ENCODE results near the gene ZNF398.

ZNF398 gene

DNA sequence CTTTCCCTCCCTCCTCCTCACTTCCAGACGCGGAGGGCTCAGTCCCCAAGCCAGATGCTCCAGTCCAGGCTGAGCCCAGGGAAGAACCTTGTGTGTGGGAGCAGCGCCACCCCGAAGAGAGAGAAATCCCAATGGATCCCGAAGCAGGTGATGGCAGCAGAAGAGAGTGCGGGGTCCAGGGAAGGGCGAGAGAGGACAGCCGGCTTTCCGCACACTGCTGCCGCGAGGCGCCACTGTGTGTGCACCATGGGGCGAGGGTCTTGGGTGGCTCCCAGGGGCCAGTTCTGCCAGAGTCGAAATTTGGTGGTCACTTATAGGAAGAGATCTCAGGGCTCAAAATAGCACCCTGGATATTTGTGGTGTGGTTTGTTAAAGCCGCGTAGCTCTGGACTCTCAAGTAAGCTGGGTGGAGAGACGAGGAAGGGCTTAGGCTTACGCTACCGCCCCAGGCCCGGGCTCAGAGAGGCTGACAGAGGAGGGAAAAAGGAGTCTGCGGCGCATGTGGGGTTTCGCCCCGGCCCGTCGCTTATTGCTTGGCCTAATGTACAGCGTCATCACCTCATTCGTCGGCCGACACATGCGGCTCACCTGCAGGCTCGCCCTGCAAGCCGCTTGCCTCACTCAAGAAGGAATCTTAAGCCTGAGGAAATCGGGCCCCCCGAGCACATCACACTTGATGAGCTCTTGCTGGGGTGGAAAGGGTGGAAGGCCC is 60.2 kb downstream of the ZNF398 start:
- H3K9me2 ChIP-seq (replicated peaks; ENCODE audit: insufficient read depth, low read length), result no peaks in the 10 kb centered on the region
- 0 out of 2 replicates have a peak, but pooled peaks cover 4% of the 10 kb centered on the region for H3K36me3 ChIP-seq (ENCODE audit: low read length)
- H3K27ac ChIP-seq (ENCODE audit: low read depth, low read length), result no peak overlapping the region
- H3K27me3 ChIP-seq (ENCODE audit: low read length), result no peaks in the 10 kb centered on the region
- no peak for TF ChIP-seq CTCF (IDR thresholded peaks at IDR 0.05; ENCODE audit: insufficient read depth, low read length, poor library complexity, severe bottlenecking)
- no peak for TF ChIP-seq EZH2phosphoT487 (conservative IDR thresholded peaks at IDR 0.05; ENCODE audit: low read length)
- no peak overlapping the region for H3K9ac ChIP-seq (ENCODE audit: low read length)
- no peaks in the 10 kb centered on the region for H4K20me1 ChIP-seq (ENCODE audit: low read depth, low read length)
- no peaks in the 10 kb centered on the region for H3K79me2 ChIP-seq (ENCODE audit: insufficient read depth, low read length)
- H3K9me3 ChIP-seq (ENCODE audit: insufficient read depth, low read length), result no peaks in the 10 kb centered on the region
- no peak overlapping the region for H3K4me2 ChIP-seq (ENCODE audit: low read depth, low read length, poor library complexity, severe bottlenecking)
- H2AFZ ChIP-seq (ENCODE audit: low read depth, low read length, severe bottlenecking), result no peak overlapping the region
- H3F3A ChIP-seq (ENCODE audit: insufficient read depth), result no peaks in the 10 kb centered on the region
- no peak overlapping the region for H3K4me3 ChIP-seq (ENCODE audit: insufficient read depth, low read length, poor library complexity, severe bottlenecking)

DNA sequence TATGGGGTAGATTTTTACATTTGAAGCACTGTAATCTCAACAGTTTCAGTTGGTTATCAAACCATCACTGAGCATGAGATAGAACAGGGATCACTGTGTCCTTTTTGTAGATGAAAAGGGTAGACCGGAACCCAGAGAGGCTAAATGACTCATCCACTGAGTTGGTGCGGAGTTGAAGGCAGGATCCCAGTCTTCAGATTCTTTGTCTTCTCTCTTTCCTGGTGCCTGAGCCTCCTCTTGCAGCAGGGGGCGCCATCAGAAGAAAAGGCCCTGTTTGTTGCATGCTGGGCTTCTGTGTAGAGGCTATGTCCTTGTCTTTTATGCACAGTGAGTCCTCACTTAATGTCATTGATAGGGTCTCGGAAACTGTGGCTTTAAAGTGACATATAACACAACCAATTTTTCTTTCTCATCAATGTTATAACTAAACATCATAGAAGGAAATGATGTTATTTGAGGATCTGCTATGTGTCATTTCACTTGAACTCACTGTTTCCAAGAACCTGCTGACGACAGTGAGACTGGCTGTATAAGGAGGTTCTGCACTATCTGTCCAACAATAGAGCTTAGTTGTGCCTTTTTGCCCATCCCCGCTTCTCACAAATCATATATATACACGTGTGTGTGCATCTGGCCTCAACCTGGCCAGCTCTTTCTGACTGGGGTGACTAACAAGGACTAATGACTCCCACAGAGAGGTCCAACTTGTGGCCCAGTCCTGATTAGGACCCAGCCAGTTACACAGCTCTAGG is 62.4 kb downstream of the ZNF398 start:
- no peaks in the 10 kb centered on the region for H3K9me3 ChIP-seq (ENCODE audit: insufficient read depth, low read length)
- H3K27ac ChIP-seq (ENCODE audit: low read depth, low read length), result no peak overlapping the region

GRCh38 chr7:149210551-149210950 is 63.3 kb downstream of the ZNF398 start:
- Histone ChIP-seq H3K4me3 (ENCODE audit: insufficient read depth, low read length, poor library complexity, severe bottlenecking) (no peak overlapping the region), H3K27me3 (ENCODE audit: low read length) (no peaks in the 10 kb centered on the region), H3K9ac (ENCODE audit: low read length) (no peak overlapping the region), H3K9me2 (replicated peaks; ENCODE audit: insufficient read depth, low read length) (no peaks in the 10 kb centered on the region), H3K9me3 (ENCODE audit: insufficient read depth, low read length) (no peaks in the 10 kb centered on the region), H3K36me3 (ENCODE audit: low read length) (0 out of 2 replicates have a peak, but pooled peaks cover 4% of the 10 kb centered on the region), H3K4me2 (ENCODE audit: low read depth, low read length, poor library complexity, severe bottlenecking) (no peak overlapping the region), H2AFZ (ENCODE audit: low read depth, low read length, severe bottlenecking) (no peak overlapping the region), H3K27ac (ENCODE audit: low read depth, low read length) (no peak overlapping the region), H3F3A (ENCODE audit: insufficient read depth) (no peaks in the 10 kb centered on the region), H3K79me2 (ENCODE audit: insufficient read depth, low read length) (no peaks in the 10 kb centered on the region), H4K20me1 (ENCODE audit: low read depth, low read length) (no peaks in the 10 kb centered on the region)
- TF ChIP-seq CTCF (IDR thresholded peaks at IDR 0.05; ENCODE audit: insufficient read depth, low read length, poor library complexity, severe bottlenecking) (no peak), EZH2phosphoT487 (conservative IDR thresholded peaks at IDR 0.05; ENCODE audit: low read length) (no peak)

More for the DNA sequence above, 62.4 kb downstream of the ZNF398 start:
- TF ChIP-seq CTCF (IDR thresholded peaks at IDR 0.05; ENCODE audit: insufficient read depth, low read length, poor library complexity, severe bottlenecking) (peak; percentile 71), EZH2phosphoT487 (conservative IDR thresholded peaks at IDR 0.05; ENCODE audit: low read length) (no peak)
- 0 out of 2 replicates have a peak, but pooled peaks cover 4% of the 10 kb centered on the region for H3K36me3 ChIP-seq (ENCODE audit: low read length)
- H3K9ac ChIP-seq (ENCODE audit: low read length), result no peak overlapping the region
- H4K20me1 ChIP-seq (ENCODE audit: low read depth, low read length), result no peaks in the 10 kb centered on the region
- no peaks in the 10 kb centered on the region for H3F3A ChIP-seq (ENCODE audit: insufficient read depth)
- no peak overlapping the region for H3K4me2 ChIP-seq (ENCODE audit: low read depth, low read length, poor library complexity, severe bottlenecking)
- H2AFZ ChIP-seq (ENCODE audit: low read depth, low read length, severe bottlenecking), result no peak overlapping the region
- no peaks in the 10 kb centered on the region for H3K27me3 ChIP-seq (ENCODE audit: low read length)
- H3K4me3 ChIP-seq (ENCODE audit: insufficient read depth, low read length, poor library complexity, severe bottlenecking), result no peak overlapping the region
- H3K79me2 ChIP-seq (ENCODE audit: insufficient read depth, low read length), result no peaks in the 10 kb centered on the region
- no peaks in the 10 kb centered on the region for H3K9me2 ChIP-seq (replicated peaks; ENCODE audit: insufficient read depth, low read length)

Measured in SU-DHL-6 (cell line).